Stimulated activated CD4-positive, alpha-beta T cell treated with anti-CD3 and anti-CD28 coated beads, Interleukin-15, amount 100 ng/mL, for 24 hours (primary cell): ENCODE results near the gene DNA2.
"Not testable (repeated sequence)": the region's sequence is repeated elsewhere in the genome, so short reads cannot be mapped to it uniquely, and the experiment has no call there.

Experiments
- DNase-seq: peaks from one replicate; pipeline ENCODE4 v3.0.0-alpha.2; 2020

Gene DNA2, protein sequence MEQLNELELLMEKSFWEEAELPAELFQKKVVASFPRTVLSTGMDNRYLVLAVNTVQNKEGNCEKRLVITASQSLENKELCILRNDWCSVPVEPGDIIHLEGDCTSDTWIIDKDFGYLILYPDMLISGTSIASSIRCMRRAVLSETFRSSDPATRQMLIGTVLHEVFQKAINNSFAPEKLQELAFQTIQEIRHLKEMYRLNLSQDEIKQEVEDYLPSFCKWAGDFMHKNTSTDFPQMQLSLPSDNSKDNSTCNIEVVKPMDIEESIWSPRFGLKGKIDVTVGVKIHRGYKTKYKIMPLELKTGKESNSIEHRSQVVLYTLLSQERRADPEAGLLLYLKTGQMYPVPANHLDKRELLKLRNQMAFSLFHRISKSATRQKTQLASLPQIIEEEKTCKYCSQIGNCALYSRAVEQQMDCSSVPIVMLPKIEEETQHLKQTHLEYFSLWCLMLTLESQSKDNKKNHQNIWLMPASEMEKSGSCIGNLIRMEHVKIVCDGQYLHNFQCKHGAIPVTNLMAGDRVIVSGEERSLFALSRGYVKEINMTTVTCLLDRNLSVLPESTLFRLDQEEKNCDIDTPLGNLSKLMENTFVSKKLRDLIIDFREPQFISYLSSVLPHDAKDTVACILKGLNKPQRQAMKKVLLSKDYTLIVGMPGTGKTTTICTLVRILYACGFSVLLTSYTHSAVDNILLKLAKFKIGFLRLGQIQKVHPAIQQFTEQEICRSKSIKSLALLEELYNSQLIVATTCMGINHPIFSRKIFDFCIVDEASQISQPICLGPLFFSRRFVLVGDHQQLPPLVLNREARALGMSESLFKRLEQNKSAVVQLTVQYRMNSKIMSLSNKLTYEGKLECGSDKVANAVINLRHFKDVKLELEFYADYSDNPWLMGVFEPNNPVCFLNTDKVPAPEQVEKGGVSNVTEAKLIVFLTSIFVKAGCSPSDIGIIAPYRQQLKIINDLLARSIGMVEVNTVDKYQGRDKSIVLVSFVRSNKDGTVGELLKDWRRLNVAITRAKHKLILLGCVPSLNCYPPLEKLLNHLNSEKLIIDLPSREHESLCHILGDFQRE

DNA sequence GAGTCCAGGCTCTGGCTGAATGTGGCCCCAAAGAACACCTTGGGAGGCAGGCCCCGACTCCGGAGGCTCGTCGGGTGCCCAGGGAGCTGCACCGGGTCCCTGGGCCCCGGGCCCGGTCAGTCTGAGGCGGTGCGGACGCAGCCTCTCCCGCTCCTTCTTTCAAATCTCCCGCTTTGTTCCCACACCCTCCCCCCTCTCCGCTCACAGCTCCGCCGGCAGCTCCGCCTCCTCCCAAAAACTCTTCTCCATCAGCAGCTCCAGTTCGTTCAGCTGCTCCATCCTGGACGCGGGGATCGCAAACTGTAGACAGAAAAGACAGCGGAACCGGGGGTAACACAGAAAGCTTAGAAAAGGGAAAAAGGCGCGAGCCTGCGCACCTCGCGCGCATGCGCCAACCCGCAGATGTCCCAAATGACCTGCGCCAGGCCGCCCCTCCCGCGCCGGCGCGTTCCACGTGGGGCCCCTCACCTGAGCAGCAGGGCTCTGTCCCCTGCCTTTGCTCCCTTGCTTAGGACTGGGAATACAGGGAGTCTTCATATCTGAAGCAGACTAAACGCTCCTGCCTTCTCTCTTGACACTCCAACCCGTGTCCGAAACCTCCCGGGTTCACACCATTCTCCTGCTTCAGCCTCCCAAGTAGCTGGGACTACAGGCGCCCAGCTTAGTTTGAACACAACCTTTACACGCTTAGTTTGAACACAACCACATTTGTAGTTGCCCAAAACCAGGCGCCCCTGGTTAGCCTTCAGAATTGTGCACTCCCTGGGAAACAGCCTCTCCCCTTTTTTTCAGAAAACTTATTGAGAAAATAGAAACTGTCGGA lies at the start of gene DNA2:
Gene DNA2, minus strand, starts transcription at position 388 of the 823 bp plus-strand sequence. Its CDS starts 109 bp downstream, at position 279.
- DNase-seq, result peak; percentile 90

DNA sequence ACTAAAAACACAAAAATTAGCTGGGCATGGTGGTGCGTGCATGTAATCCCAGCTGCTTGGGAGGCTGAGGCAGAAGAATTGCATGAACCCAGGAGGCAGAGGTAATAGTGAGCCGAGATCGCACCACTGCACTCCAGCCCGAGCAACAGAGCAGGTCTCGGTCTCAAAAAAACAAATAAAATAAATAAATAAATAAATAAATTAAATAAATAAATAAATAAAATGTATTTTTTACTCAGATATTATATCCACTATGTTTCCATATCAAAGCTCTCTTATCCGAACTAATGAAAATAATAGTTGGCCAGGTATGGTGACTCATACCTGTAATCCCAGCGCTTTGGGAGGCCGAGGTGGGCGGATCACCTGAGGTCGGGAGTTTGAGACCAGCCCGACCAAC lies 46.8 kb upstream of the DNA2 start:
- not testable (repeated sequence) for DNase-seq

DNA sequence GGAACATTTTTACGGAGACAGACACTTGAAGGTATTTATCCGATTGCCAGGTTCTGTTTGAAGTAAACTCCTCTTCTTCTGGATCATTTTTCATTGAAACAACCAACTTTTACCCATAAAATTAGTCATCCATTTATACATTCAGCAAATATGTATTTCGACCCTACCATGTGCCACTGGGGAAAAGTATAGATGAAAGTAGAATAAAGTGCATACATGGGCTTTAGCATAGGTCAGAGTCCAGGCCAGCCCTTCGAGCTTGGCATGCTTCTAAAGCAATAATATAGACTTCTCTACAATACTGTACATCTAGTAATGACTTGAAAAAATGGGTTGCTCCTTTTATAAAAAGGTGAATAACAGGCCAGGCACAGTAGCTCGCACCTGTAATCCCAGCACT lies 45.4 kb upstream of the DNA2 start:
- no peak for DNase-seq

DNA sequence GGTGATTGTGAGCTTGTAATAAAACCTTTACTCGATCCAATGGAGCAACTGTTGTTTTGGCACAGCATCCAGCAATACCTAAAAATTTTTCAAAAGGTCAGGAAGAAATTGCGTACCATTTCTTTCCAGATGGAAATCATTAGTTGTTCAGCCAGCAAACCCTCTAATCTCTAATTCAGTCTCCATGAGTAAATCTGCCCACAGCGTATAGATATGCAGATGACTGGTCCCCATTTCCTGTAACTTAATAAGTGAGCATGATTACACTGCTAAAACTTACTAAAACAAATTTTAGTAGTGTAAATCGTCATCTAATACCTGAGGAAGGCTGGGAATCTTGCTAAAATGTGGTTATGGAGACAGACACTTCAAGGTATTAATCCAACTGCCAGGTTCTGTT lies 45.0 kb upstream of the DNA2 start:
- no peak for DNase-seq

DNA sequence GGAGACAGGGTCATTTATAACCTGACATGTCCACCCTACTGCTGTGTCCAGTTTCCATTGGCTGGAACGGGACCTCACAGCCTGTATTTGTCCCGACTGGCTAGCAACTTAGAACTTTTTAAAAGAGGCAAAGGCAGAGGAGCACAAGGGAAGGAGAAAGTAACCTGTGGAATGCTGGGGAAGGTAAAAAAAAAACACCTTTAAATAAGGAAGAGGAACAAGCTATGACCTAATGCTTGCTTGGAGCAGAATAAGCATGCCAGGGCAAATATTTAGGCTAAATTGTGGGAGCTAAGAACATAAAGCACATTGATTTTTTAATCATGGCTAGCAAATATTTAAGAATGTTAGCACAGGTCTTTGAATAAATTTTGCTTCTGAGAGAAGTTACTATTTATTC lies 44.4 kb upstream of the DNA2 start:
- DNase-seq, result not testable (repeated sequence)

DNA sequence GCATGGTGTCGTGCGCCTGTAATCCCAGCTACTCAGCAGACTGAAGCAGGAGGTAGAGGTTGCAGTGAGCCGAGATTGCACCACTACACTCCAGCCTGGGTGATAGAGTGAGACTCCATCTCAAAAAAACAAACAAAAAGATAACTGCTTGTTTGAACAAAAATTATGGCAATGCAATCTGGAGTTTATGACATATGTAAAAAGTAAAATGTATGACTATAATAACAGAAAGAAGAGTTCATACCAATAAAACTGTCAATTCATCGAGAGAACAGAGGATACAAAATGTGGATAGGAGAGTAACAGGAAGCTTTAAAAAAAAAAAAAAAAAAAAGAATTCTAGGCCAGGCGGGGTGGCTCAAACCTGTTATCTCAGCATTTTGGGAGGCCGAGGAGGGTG lies 36.3 kb upstream of the DNA2 start:
- DNase-seq, result no peak

DNA sequence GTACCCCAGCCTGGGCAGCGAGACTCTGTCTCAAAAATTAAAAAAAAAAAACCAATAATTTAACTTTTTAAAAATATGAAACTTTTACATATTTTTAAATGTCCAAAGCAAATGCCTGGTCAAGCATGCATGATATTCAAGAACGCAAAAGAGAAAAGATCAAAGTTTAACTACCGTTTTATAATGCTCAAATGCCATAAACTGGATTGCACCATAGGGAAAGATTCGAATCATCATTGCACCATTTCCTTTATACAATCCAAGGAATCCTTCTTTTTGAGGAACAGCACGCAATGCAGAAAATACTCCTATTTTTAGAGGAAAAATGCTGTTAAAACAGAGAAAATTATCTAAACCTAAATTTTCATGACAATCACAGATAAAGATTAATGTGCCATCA lies 34.6 kb upstream of the DNA2 start:
- DNase-seq, result no peak

DNA sequence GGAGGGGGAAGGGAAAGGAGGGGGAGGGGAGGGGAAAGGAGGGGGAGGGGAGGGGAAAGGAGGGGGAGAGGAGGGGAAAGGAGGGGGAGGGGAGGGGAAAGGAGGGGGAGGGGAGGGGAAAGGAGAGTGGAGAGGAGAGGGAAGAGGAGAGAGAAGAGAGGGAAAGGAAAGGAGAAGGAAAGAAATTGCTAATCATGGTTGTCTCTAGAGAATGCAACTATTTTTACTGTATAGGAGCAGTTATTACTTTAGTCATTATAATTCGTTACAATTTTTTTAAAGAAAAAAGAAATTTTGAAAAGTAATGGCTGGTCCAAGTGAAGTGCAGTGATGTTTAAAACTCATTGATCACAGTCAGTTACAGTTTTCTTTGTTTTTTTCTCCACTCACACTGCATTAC lies 31.1 kb upstream of the DNA2 start:
- no peak for DNase-seq

DNA sequence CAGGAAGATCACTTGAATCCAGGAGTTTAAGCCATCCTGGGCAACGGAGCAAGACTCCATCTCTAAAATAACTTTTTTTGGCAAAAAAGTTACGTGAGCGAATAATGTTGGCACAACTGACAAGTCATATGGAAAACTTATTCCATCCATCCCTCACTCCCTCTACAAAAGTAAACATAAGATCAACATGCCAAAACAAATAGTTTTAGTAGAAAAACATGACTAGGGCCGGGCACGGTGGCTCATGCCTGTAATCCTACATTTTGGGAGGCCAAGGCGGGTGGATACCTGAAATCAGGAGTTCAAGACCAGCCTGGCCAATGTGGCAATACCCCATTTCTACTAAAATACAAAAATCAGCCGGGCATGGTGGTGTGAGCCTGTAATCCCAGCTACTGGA lies 29.9 kb upstream of the DNA2 start:
- no peak for DNase-seq

DNA sequence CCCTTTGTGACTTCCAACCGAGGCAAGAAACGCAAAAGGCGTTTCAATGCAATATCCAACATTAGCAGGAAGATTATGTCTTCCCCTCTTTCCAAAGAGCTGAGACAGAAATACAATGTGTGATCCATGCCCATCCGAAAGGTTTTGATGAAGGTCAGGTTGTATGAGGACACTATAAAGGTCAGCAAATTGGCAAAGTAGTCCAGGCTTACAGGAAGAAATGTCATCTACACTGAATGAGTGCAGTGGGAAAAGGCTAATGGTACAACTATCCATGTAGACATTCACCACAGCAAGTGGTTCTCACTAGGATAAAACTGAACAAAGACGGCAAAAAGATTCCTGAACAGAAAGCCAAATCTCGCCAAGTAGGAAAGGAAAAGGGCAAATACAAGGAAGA lies 27.8 kb upstream of the DNA2 start:
- no peak for DNase-seq

DNA sequence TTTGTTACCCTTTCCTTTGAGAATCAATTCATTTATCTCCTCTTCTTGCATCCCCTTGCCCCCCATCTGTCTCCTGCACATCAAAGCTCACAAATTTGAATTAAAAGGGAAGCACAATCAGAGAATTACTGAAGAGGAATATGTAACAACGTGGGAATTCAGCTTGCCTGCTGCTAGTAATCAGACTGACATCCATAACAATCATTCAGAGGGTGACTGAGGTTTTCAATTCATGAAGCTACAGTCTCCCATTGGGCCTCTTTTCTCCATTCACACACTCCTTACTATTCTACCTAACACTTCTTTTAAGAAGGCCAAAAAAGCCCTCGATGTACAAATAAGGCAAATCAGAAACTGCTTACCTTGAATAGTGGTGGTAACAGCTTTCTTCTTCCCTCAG lies 24.3 kb upstream of the DNA2 start:
- DNase-seq, result no peak

DNA sequence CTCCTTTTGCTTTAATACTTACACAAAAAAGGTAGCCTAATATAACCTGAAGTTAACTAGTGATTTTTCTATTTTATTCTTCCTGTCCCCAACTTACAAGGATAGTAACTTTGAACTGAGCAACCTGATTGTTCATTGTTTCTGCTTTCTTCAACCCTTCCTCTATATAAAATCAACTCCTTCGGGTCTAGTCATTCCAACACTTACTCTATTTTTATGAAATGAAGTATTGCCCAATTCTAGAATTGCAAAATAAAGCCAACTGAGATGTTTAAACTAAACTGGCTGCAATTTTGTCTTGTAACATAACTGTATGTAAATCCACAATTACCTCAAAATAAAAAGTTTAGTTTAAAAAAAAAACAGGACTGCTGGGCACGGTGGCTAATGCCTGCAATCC lies 20.3 kb upstream of the DNA2 start:
- no peak for DNase-seq

DNA sequence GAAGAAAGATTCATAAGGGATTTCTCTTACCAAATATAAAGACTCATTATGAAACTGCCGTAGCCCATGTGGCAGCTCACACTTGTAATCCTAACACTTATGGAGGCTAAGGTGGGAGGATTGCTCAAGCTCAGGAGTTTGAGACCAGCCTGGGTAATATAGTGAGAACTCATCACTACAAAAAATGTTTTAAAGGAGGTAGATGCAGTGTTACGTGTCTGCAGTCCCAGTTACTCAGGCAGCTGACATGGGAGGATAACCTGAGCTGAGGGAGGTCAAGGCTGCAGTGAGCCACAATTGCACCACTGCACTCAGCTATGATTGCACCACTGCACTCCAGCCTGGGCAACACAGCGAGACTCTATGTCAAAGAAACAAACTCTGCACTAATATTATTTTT lies 18.1 kb upstream of the DNA2 start:
- DNase-seq, result no peak

DNA sequence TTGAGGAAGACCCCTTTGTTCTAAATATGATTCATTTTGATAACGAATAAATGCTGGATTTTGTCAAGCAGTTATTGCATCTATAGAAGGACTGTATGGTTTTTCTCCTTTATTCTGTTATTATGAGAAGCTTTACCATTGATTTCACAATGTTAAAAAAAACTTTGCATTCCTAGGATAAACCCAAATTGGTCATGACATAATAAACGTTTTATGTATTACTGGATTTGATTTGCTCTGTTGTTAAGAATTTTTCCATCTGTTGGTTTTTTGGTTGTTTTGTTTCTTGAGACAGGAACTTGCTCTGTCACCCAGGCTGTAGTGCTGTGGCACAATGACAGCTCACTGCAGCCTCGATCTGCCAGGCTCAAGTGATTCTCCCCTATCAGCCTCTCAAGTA lies 2.2 kb upstream of the DNA2 start:
- no peak for DNase-seq

DNA sequence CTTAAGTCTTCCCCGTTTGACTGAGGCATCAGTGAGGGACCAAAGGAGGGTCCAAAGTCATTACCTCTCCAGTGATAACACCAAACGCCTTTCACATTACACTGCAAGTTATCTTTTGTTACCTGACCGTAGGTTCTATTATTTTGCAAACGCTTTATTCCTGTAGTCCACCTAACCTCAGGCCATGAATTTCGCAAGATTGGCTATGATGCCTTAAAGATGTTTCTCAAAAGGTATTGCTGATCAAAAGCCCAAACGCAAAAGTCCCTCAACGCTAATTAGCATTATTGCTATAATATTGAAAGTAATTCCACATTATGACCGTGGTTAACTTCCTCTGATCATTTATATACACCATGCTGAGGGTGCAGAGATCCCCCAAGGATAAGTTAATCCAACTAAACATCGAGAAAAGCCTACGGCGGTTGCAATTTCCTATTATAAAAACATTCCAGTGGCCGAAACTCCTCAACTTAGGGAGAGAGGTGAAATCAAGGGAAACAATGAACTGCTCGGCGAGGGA lies 649 bp downstream of the DNA2 start:
- no peak for DNase-seq

DNA sequence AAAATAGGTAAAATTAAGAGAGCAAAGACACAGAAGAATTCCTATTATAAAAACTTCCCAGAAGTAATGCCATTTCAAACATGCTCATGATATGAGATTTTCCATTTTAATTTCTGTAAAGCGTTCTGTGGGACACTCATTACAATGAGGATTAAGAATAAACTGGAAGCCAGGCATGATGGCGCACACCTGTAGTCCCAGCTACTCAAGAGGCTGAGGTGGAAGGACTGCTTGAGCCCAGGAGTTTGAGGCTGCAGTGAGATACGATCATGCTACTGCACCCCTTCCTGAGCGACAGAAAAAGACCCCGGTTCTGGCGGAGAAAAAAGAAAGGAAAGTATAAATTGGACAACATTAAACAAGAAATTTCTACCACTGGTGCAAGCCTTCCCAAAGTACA lies 1.5 kb downstream of the DNA2 start:
- DNase-seq, result no peak

DNA sequence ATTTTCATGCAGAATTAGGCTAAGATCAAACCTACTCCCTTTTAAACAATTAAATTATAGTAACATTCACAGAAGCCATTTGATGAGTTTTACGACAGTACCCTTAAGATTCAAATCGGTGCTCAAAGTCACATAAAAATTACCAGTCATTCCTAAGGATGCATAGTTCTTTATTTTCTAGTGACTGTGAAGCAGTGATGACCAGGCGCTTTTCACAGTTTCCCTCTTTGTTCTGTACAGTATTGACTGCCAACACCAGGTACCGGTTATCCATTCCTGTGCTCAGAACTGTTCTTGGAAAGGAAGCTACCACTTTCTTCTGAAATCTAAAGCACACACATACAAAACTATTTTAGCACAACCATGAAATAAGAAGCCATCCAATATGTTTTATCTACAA lies 1.9 kb downstream of the DNA2 start:
- no peak for DNase-seq

DNA sequence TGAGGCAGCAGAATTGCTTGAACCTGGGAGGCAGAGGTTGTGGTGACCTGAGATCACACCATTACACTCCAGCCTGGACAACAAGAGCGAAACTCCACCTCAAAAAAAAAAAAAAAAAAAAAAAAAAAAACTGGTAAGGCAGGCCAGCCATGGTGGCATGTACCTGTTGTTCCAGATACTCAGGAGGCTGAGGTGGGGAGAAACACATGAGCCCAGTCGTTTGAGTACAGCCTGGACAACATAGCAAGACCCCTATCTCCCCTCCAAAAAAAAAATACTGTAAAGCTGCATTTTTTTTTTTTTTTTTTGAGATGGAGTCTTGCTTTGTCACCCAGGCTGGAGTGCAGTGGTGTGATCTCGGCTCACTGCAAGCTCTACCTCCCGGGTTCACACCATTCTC lies 7.0 kb downstream of the DNA2 start:
- DNase-seq, result not testable (repeated sequence)

DNA sequence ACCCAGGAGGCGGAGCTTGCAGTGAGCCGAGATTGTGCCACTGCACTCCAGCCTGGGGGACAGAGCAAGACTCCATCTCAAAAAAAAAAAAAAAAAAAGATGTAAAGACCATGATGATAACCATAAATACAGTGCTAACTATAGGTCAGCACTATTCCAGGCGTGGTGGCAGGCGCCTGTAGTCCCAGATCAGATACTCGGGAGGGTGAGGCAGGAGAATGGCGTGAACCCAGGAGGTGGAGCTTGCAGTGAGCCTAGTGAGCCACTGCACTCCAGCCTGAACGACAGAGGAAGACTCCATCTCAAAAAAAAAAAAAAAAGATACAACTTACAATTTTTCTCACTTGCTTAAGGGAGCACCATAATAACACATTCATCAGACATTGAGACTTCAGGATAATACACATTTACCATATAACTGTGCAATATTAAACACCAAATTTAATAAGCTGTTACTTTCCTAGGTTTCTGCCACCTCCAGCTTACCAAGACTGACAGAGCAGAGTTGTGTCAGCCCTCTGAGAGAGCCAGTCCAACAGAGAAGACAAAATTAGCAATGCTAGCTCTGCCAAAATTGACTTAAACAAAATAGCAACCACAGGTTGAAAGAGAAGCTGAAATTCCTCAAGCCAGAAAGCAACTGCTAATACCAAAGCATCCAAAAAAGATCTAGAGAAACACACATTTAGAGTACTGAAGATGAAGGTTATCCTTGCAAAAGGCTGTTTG lies 8.2 kb downstream of the DNA2 start:
- no peak for DNase-seq

DNA sequence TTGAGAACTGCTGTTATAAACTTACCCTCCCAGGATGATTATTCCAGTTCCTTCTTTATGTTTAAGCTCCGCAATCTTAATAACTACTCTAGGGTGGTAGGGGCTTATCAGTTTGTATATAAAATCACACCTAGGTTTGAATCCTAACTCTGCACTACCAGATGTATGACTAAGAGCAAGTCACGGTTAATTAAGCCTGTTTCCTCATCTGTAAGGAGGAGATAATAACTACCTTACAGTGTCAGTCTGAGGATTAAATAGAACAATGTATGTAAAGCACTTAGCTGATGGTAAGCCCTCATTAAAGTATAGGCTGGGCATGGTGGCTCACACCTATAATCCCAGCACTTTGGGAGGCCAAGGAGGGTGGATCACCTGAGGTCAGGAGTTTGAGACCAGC lies 9.2 kb downstream of the DNA2 start:
- DNase-seq, result no peak

DNA sequence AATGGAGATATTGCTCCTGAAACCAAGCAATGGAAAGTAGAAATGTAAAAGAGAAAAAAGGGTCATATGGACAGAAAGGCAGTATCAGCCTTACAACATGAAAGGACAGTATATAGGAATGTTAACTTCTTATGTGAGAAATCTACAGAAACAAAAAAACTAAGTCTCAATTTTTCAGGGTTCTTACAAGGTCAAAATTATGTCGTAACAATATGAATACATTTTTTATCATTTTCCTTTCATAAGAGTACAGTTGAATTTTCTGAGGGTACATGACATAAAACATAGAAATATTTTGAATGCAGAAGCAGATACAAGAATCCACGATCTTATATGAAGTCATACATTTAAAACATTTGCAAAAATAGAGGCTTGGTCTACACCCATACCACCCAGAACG lies 10.7 kb downstream of the DNA2 start:
- no peak for DNase-seq

DNA sequence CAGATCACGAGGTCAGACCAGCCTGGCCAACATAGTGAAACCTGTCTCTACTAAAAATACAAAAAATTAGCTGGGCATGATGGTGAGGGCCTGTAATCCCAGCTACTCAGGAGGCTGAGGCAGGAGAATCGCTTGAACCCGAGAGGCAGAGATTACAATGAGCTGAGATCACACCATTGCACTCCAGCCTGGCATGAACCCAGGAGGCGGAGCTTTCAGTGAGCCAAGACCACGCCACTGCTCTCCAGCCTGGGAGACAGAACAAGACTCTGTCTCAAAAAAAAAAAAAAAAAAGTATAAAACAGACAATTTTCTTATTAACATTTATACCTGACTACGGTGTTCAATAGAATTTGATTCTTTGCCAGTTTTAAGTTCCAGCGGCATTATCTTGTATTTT lies 22.1 kb downstream of the DNA2 start:
- DNase-seq, result not testable (repeated sequence)
